Keratinocyte (primary cell): ENCODE measurements around the gene FOXA1. TPM values are rescaled to one million over a fixed set of nuclear protein-coding genes. Genes with fewer than 3 reads are reported as not detected.

Experiments used
- DNase-seq: peaks from one replicate; pipeline ENCODE4 v3.0.0-alpha.2; 2011; ENCODE audit warnings: low read depth, missing footprints, low spot score
- FAIRE-seq: peaks from 2 replicates; lab custom pipeline; 2011; peaks lifted over from hg19 to GRCh38; lab: Jason Lieb, UNC
- H2AFZ ChIP-seq: 2 replicates; pipeline ENCODE4 v1.6.0; 2012; ENCODE audit warnings: low read length, control low read depth, inconsistent platforms; ENCODE audit not compliant: control insufficient read depth
- H3K27ac ChIP-seq: 2 replicates; pipeline ENCODE4 v1.5.1; 2011; ENCODE audit warnings: low read length; ENCODE audit not compliant: control insufficient read depth, insufficient read depth
- H3K27me3 ChIP-seq: 3 replicates; pipeline ENCODE4 v1.6.0; 2011; ENCODE audit warnings: low read length; ENCODE audit not compliant: control insufficient read depth, insufficient read depth; ENCODE audit errors: extremely low read depth
- H3K36me3 ChIP-seq, 2 experiments: 2 replicates in 1 of 2; 3 replicates in 1 of 2; pipeline ENCODE4 v1.5.1; 2011; ENCODE audit warnings: low read length in 2 of 2, mild to moderate bottlenecking in 1 of 2; ENCODE audit not compliant: control insufficient read depth in 2 of 2, insufficient read depth in 2 of 2; ENCODE audit errors: extremely low read depth in 1 of 2
- H3K4me1 ChIP-seq: 3 replicates; pipeline ENCODE4 v1.5.1; 2011; ENCODE audit warnings: low read length; ENCODE audit not compliant: control insufficient read depth, insufficient read depth; ENCODE audit errors: extremely low read depth
- H3K4me2 ChIP-seq: 3 replicates; pipeline ENCODE4 v1.6.0; 2011; ENCODE audit warnings: low read depth, low read length; ENCODE audit not compliant: control insufficient read depth, insufficient read depth; ENCODE audit errors: extremely low read depth
- H3K4me3 ChIP-seq, 3 experiments: fragments of 200-600 bp in 1 of 3; sonication (generic) in 1 of 3; 2 replicates in 2 of 3; 3 replicates in 1 of 3; pipeline ENCODE4 v1.5.1; 2011 to 2016; ENCODE audit warnings: low read length in 3 of 3, mild to moderate bottlenecking in 3 of 3, control low read depth in 2 of 3, inconsistent platforms in 1 of 3, low read depth in 1 of 3, mixed read lengths in 1 of 3, mixed run types in 1 of 3, moderate library complexity in 1 of 3; ENCODE audit not compliant: control insufficient read depth in 2 of 3, insufficient read depth in 2 of 3; ENCODE audit errors: extremely low read depth in 1 of 3
- H3K79me2 ChIP-seq: 2 replicates; pipeline ENCODE4 v1.6.0; 2012; ENCODE audit warnings: low read length; ENCODE audit not compliant: control insufficient read depth, insufficient read depth
- H3K9ac ChIP-seq: 3 replicates; pipeline ENCODE4 v1.6.0; 2011; ENCODE audit warnings: low read length; ENCODE audit not compliant: control insufficient read depth, insufficient read depth; ENCODE audit errors: extremely low read depth
- H3K9me1 ChIP-seq: 3 replicates; pipeline ENCODE4 v1.6.0; 2011; ENCODE audit warnings: low read length; ENCODE audit not compliant: control insufficient read depth, insufficient read depth; ENCODE audit errors: extremely low read depth
- H3K9me3 ChIP-seq: 2 replicates; pipeline ENCODE4 v1.5.1; 2012; ENCODE audit warnings: low read depth, low read length; ENCODE audit not compliant: control insufficient read depth
- H4K20me1 ChIP-seq: 3 replicates; pipeline ENCODE4 v1.6.0; 2011; ENCODE audit warnings: low read length; ENCODE audit not compliant: control insufficient read depth, insufficient read depth; ENCODE audit errors: extremely low read depth
- CTCF ChIP-seq, 3 experiments: IDR thresholded peaks in 1 of 3; conservative IDR thresholded peaks in 1 of 3; optimal IDR thresholded peaks in 1 of 3; 2 replicates in 2 of 3; 3 replicates in 1 of 3; pipeline versions ENCODE3 to v1.5.1; 2011; ENCODE audit warnings: low read length in 3 of 3, mild to moderate bottlenecking in 3 of 3, moderate library complexity in 2 of 3, control low read depth in 1 of 3, inconsistent platforms in 1 of 3; ENCODE audit not compliant: insufficient read depth in 2 of 3; ENCODE audit errors: extremely low read depth in 1 of 3
- EZH2 ChIP-seq: IDR thresholded peaks from one replicate; pipeline ENCODE4 v1.6.1; 2012; ENCODE audit warnings: inconsistent platforms, mild to moderate bottlenecking, low read length, moderate library complexity
- dilution Hi-C: fragments of 300-500 bp; cut with MboI; formaldehyde crosslinking; loops from one replicate; pipeline ENCODE4 v1.7.0; 2020; ENCODE audit warnings: low sequenced_read_pairs; ENCODE audit not compliant: extremely low pct_ligation_motif_present
- polyA plus RNA-seq, 5 experiments: library from polyadenylated mRNA; depleted of rRNA in 3 of 5; stranded (reverse) in 3 of 5; stranded (forward) in 1 of 5; unstranded in 1 of 5; fragments of >200 nt; gene quantifications; 1 replicate in 1 of 5; 2 replicates in 3 of 5; 3 replicates in 1 of 5; pipeline versions ENCODE4 v1.2.1 to v1.2.3, GENCODE V29; 2011 to 2012; ENCODE audit warnings: missing spikeins in 2 of 5, low read depth in 1 of 5, low replicate concordance in 1 of 5

FOXA1 gene
- polyA plus RNA-seq, 1 donor (not counting 4 experiments of a cell fraction or from before 2014, with no cell fraction given) = 0.85 TPM

- Histone ChIP-seq H3K4me3 (peak overlapping the region in 1 of 3 experiments; percentile 38), H3K9ac (no peak overlapping the region), H3K79me2 (no peaks in the 10 kb centered on the region), H3K9me1 (no peaks in the 10 kb centered on the region), H3K4me1 (peaks cover 12% of the 10 kb centered on the region), H4K20me1 (no peaks in the 10 kb centered on the region), H3K36me3 (no peaks in the 10 kb centered on the region), H3K9me3 (no peaks in the 10 kb centered on the region), H3K27me3 (peaks cover 88% of the 10 kb centered on the region), H3K4me2 (peak overlapping the region; percentile 54), H3K27ac (no peak overlapping the region), H2AFZ (no peak overlapping the region)
- TF ChIP-seq EZH2 (peak; percentile 75), CTCF (optimal IDR thresholded peaks at IDR 0.05 in 1 of 3, IDR thresholded peaks at IDR 0.05 in 1 of 3, conservative IDR thresholded peaks at IDR 0.05 in 1 of 3; ENCODE audit: extremely low read depth in 1 of 3, insufficient read depth in 2 of 3, low read length in 3 of 3) (no peak)
- FAIRE-seq = no peak
- DNase-seq = no peak
- dilution Hi-C loops = no loop called here
Measured at GRCh38 chr14:37599507-37600368, 4.7 kb upstream of the FOXA1 start.

- FAIRE-seq = no peak
- H2AFZ ChIP-seq = no peak overlapping the region
Measured at GRCh38 chr14:37598747-37599506, 3.9 kb upstream of the FOXA1 start.

More at GRCh38 chr14:37598747-37599506, 3.9 kb upstream of the FOXA1 start:
- H3K4me1 ChIP-seq = peaks cover 12% of the 10 kb centered on the region
- peak; percentile 20 for TF ChIP-seq EZH2
- TF ChIP-seq CTCF (optimal IDR thresholded peaks at IDR 0.05 in 1 of 3, IDR thresholded peaks at IDR 0.05 in 1 of 3, conservative IDR thresholded peaks at IDR 0.05 in 1 of 3; ENCODE audit: extremely low read depth in 1 of 3, insufficient read depth in 2 of 3, low read length in 3 of 3) = no peak
- H3K9ac ChIP-seq = no peak overlapping the region
- dilution Hi-C loops = no loop called here
- peaks cover 80% of the 10 kb centered on the region for H3K27me3 ChIP-seq
- H3K4me2 ChIP-seq = peak overlapping the region; percentile 54
- no peak for DNase-seq
- H3K4me3 ChIP-seq = no peak overlapping the region
- no peaks in the 10 kb centered on the region for H3K79me2 ChIP-seq
- no peaks in the 10 kb centered on the region for H4K20me1 ChIP-seq
- H3K9me3 ChIP-seq = no peaks in the 10 kb centered on the region
- no peaks in the 10 kb centered on the region for H3K9me1 ChIP-seq
- no peak overlapping the region for H3K27ac ChIP-seq
- H3K36me3 ChIP-seq = no peaks in the 10 kb centered on the region
